HG03565 (cell line): Measurements from ENCODE around the gene ABCC12.
"Not testable (repeated sequence)": the region's sequence is repeated elsewhere in the genome, so short reads cannot be mapped to it uniquely, and the experiment has no call there.

Source experiments
- ATAC-seq: cut with Tn5 transposase; IDR thresholded peaks from one replicate; pipeline ENCODE4 v1.9.1; 2021; ENCODE audit warnings: mild to moderate bottlenecking, moderate library complexity; ENCODE audit not compliant: unreplicated experiment

ABCC12 gene

GRCh38 chr16:48155926-48156789 is at the start of gene ABCC12:
ABCC12 (minus strand) TSS chr16:48155993; CDS start chr16:48146424, 9,569 bp downstream.
- no peak for ATAC-seq

GRCh38 chr16:48204825-48205151 is 49.0 kb upstream of the ABCC12 start:
- ATAC-seq, result no peak

GRCh38 chr16:48203974-48204824 is 48.4 kb upstream of the ABCC12 start:
- no peak for ATAC-seq

GRCh38 chr16:48201515-48202201 is 45.9 kb upstream of the ABCC12 start:
- ATAC-seq, result no peak

- ATAC-seq, result no peak
These were observed 41.5 kb upstream of the ABCC12 start for GRCh38 chr16:48197294-48197693.

- ATAC-seq, result no peak
These were observed 39.2 kb upstream of the ABCC12 start for GRCh38 chr16:48194828-48195556.

- no peak for ATAC-seq
These were observed 38.1 kb upstream of the ABCC12 start for GRCh38 chr16:48193846-48194245.

GRCh38 chr16:48188449-48189102 is 32.8 kb upstream of the ABCC12 start:
- ATAC-seq, result peak; percentile 89

GRCh38 chr16:48187779-48188178 is 32.0 kb upstream of the ABCC12 start:
- no peak for ATAC-seq

GRCh38 chr16:48184681-48185080 is 28.9 kb upstream of the ABCC12 start:
- ATAC-seq, result no peak

- no peak for ATAC-seq
These were observed 27.3 kb upstream of the ABCC12 start for GRCh38 chr16:48182979-48183537.

GRCh38 chr16:48181746-48182520 is 26.1 kb upstream of the ABCC12 start:
- ATAC-seq, result not testable (repeated sequence)

GRCh38 chr16:48180868-48181480 is 25.2 kb upstream of the ABCC12 start:
- ATAC-seq, result no peak

- no peak for ATAC-seq
These were observed 21.0 kb upstream of the ABCC12 start for GRCh38 chr16:48176635-48177408.

- ATAC-seq, result no peak
These were observed 18.1 kb upstream of the ABCC12 start for GRCh38 chr16:48173889-48174288.

GRCh38 chr16:48172682-48173081 is 16.9 kb upstream of the ABCC12 start:
- ATAC-seq, result no peak

- no peak for ATAC-seq
These were observed 14.1 kb upstream of the ABCC12 start for GRCh38 chr16:48169896-48170295.

- ATAC-seq, result no peak
These were observed 12.3 kb upstream of the ABCC12 start for GRCh38 chr16:48168075-48168474.
